Measurements from ENCODE around the gene CITED2. TPM values are rescaled to one million over a fixed set of nuclear protein-coding genes. Genes with fewer than 3 reads are reported as not detected.

CITED2 gene
- total and polyA plus RNA-seq, 2 of the 8 experiments (the other 6 are each of a cell fraction or from before 2014, with no cell fraction given), result 89.1 to 115 TPM

DNA sequence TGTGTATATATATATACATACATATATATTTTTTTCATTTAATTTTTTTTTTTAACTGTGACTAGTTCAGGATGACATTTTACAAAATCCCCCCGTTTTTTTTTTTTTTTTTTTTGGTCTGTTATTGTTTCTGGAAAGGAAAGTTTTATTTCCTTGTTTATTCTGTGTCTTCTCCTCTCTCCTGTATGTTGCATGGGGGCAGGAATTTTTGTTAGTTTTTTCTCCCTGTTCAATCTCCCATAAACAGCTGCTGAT lies 50.2 kb downstream of the CITED2 start:
- H3K36me3 ChIP-seq (ENCODE audit: control insufficient read depth in 2 of 4, insufficient read depth in 4 of 4, low read length in 3 of 4), result no peaks in the 10 kb centered on the region
- H3K18ac ChIP-seq (ENCODE audit: extremely low read depth, low read length), result no peak overlapping the region
- FAIRE-seq, result no peak
- no peak overlapping the region for H4K91ac ChIP-seq (replicated peaks; ENCODE audit: insufficient read length, low read length)
- DNase-seq (ENCODE audit: low read depth in 1 of 2, low spot score in 2 of 2), result no peak
- H4K5ac ChIP-seq (ENCODE audit: insufficient read length, low read depth, low read length), result no peak overlapping the region
- H3K23me2 ChIP-seq (ENCODE audit: low read depth, low read length), result 0 out of 2 replicates have a peak, but pooled peaks cover 2% of the 10 kb centered on the region
- no peak overlapping the region for H3K4me3 ChIP-seq (ENCODE audit: extremely low read depth in 1 of 4, insufficient read depth in 2 of 4, low read depth in 3 of 4, low read length in 4 of 4)
- H3K9ac ChIP-seq (replicated peaks in 1 of 4; ENCODE audit: extremely low read depth in 1 of 4, low read depth in 3 of 4, low read length in 3 of 4), result no peak overlapping the region
- no peak overlapping the region for H2BK5ac ChIP-seq (ENCODE audit: low read depth, low read length)
- CTCF ChIA-PET (ENCODE audit: partially characterized antibody), result interaction anchor here (1.0 to 2.3 kb wide), 4 partner anchors 11 to 105 kb away, joined by 3 to 7 read pairs (median 3); no protein-coding TSS in a partner anchor
- no peaks in the 10 kb centered on the region for H3K9me3 ChIP-seq (ENCODE audit: insufficient read depth in 2 of 2, low read depth in 1 of 2, low read length in 1 of 2)
- H3K4ac ChIP-seq (replicated peaks; ENCODE audit: insufficient read length, low read depth, low read length), result no peak overlapping the region
- no peak overlapping the region for H2BK12ac ChIP-seq (ENCODE audit: low read depth, low read length)
- H3K56ac ChIP-seq (replicated peaks; ENCODE audit: insufficient read length, low read depth, low read length), result no peak overlapping the region
- H3K4me2 ChIP-seq (ENCODE audit: insufficient read depth in 1 of 2, low read depth in 2 of 2, low read length in 2 of 2), result no peak overlapping the region
- no peak overlapping the region for H2AK5ac ChIP-seq (ENCODE audit: low read depth, low read length)
- no peak overlapping the region for H2BK15ac ChIP-seq (ENCODE audit: low read length)
- POLR2A ChIA-PET (ENCODE audit: partially characterized antibody), result interaction anchor here (2.3 kb wide), 1 partner anchor 11 kb away, joined by 13 read pairs; no protein-coding TSS in a partner anchor
- H3K14ac ChIP-seq (ENCODE audit: insufficient read length), result no peak overlapping the region
- H3K27ac ChIP-seq (ENCODE audit: low read depth, low read length), result no peak overlapping the region
- H2BK120ac ChIP-seq (replicated peaks; ENCODE audit: low read depth, low read length), result no peak overlapping the region
- no peak overlapping the region for H2AFZ ChIP-seq (ENCODE audit: low read length)
- WGBS, 2 experiments (ENCODE audit: extremely low coverage in 1 of 2, insufficient coverage in 1 of 2, insufficient read length in 1 of 2, insufficient replicate concordance in 2 of 2, low coverage in 1 of 2, low lambda C conversion rate in 2 of 2, missing lambda C conversion rate in 1 of 2), result 83% methylated on average over 1 of the region's 1 CpG; no CpG with 5 or more reads in 1 of the 2 experiments
- no peak overlapping the region for H4K8ac ChIP-seq (ENCODE audit: extremely low read depth, insufficient read depth, low read length)
- H3K79me2 ChIP-seq (ENCODE audit: control insufficient read depth in 1 of 2, insufficient read depth in 2 of 2, low read length in 2 of 2), result no peaks in the 10 kb centered on the region
- no peaks in the 10 kb centered on the region for H3K79me1 ChIP-seq (ENCODE audit: low read depth, low read length)
- H3K4me1 ChIP-seq (replicated peaks in 1 of 4; ENCODE audit: control insufficient read depth in 3 of 4, insufficient read depth in 4 of 4, low read length in 3 of 4), result peaks cover 0 to 4% (median 2%) of the 10 kb centered on the region in 4 experiments; a peak in 3 of 7 replicates
- no peak overlapping the region for H3K23ac ChIP-seq (ENCODE audit: insufficient read length)
- no peak overlapping the region for H2BK20ac ChIP-seq (ENCODE audit: low read length)
- H4K20me1 ChIP-seq (replicated peaks in 1 of 2; ENCODE audit: control insufficient read depth in 1 of 2, insufficient read depth in 2 of 2, low read length in 2 of 2), result no peaks in the 10 kb centered on the region
- H3K27me3 ChIP-seq (replicated peaks in 1 of 4; ENCODE audit: control insufficient read depth in 3 of 4, extremely low read depth in 1 of 4, insufficient read depth in 3 of 4, low read length in 3 of 4), result no peaks in the 10 kb centered on the region
- no peak for TF ChIP-seq TEAD4 (IDR thresholded peaks at IDR 0.05; ENCODE audit: low read depth, low read length)
- TF ChIP-seq, protein P1, sequence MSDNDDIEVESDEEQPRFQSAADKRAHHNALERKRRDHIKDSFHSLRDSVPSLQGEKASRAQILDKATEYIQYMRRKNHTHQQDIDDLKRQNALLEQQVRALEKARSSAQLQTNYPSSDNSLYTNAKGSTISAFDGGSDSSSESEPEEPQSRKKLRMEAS (IDR thresholded peaks at IDR 0.05), result no peak
- no peak for TF ChIP-seq EGR1 (IDR thresholded peaks at IDR 0.05; ENCODE audit: borderline replicate concordance, low read depth, low read length)
- TF ChIP-seq POU5F1 (IDR thresholded peaks at IDR 0.05; ENCODE audit: low read depth, low read length), result no peak
- no peak for TF ChIP-seq KDM5A (IDR thresholded peaks at IDR 0.05; ENCODE audit: low read length)
- no peak for TF ChIP-seq SP1 (IDR thresholded peaks at IDR 0.05; ENCODE audit: low read depth, low read length)
- TF ChIP-seq KDM1A (IDR thresholded peaks at IDR 0.05; ENCODE audit: borderline replicate concordance, low read length), result no peak
- no peak for TF ChIP-seq ASH2L (IDR thresholded peaks at IDR 0.05; ENCODE audit: low read length)
- no peak for TF ChIP-seq BCL11A (IDR thresholded peaks at IDR 0.05; ENCODE audit: low read depth in 2 of 2, low read length in 2 of 2)
- no peak for TF ChIP-seq MAFK (IDR thresholded peaks at IDR 0.05; ENCODE audit: low read depth, low read length)
- no peak for TF ChIP-seq ZNF274 (IDR thresholded peaks at IDR 0.05; ENCODE audit: borderline replicate concordance, extremely low read depth, low read length)
- no peak for TF ChIP-seq HDAC2 (IDR thresholded peaks at IDR 0.05; ENCODE audit: borderline replicate concordance in 1 of 2, low read depth in 2 of 2, low read length in 2 of 2)
- TF ChIP-seq POLR2A (IDR thresholded peaks at IDR 0.05; ENCODE audit: control extremely low read depth in 1 of 2, low read depth in 2 of 2, low read length in 2 of 2), result no peak
- no peak for TF ChIP-seq GTF2F1 (IDR thresholded peaks at IDR 0.05; ENCODE audit: borderline replicate concordance, low read depth, low read length)
- TF ChIP-seq SAP30 (IDR thresholded peaks at IDR 0.05; ENCODE audit: insufficient read depth, insufficient replicate concordance, low read length), result no peak
- TF ChIP-seq TAF7 (optimal IDR thresholded peaks at IDR 0.05; ENCODE audit: borderline replicate concordance, low read depth, low read length), result no peak
